Measurements from ENCODE around the gene C4BPA.

Gene C4BPA

GRCh38 chr1:207077470-207078377 lies 26.3 kb upstream of the C4BPA start:
- peak; percentile 66 for DNase-seq

- DNase-seq = no peak
Measured at GRCh38 chr1:207078578-207079132, 25.4 kb upstream of the C4BPA start.

- DNase-seq = no peak
Measured at GRCh38 chr1:207079706-207080241, 24.3 kb upstream of the C4BPA start.

GRCh38 chr1:207081088-207081487 lies 22.9 kb upstream of the C4BPA start:
- no peak for DNase-seq

- no peak for DNase-seq
Measured at GRCh38 chr1:207081806-207082205, 22.2 kb upstream of the C4BPA start.

- DNase-seq = peak; percentile 5
Measured at GRCh38 chr1:207084232-207084631, 19.8 kb upstream of the C4BPA start.

GRCh38 chr1:207084701-207085180 lies 19.3 kb upstream of the C4BPA start:
- peak; percentile 63 for DNase-seq

GRCh38 chr1:207085887-207086286 lies 18.1 kb upstream of the C4BPA start:
- no peak for DNase-seq

GRCh38 chr1:207088161-207088560 lies 15.9 kb upstream of the C4BPA start:
- peak; percentile 47 for DNase-seq

- peak; percentile 32 for DNase-seq
Measured at GRCh38 chr1:207088701-207089626, 15.1 kb upstream of the C4BPA start, which contains the start of gene C4BPB. TSS of gene C4BPB (plus strand) at chr1:207088860. CDS start at chr1:207089532, 672 bp downstream.

GRCh38 chr1:207089627-207090355 lies 14.2 kb upstream of the C4BPA start:
- DNase-seq = no peak

GRCh38 chr1:207091200-207091908 lies 12.7 kb upstream of the C4BPA start:
- DNase-seq = no peak

GRCh38 chr1:207093944-207094343 lies 10.1 kb upstream of the C4BPA start:
- DNase-seq = no peak

- no peak for DNase-seq
Measured at GRCh38 chr1:207097871-207098324, 6.1 kb upstream of the C4BPA start.

- DNase-seq = no peak
Measured at GRCh38 chr1:207101720-207102119, 2.3 kb upstream of the C4BPA start.

GRCh38 chr1:207102146-207102545 lies 1.9 kb upstream of the C4BPA start:
- no peak for DNase-seq

GRCh38 chr1:207102659-207103058 lies 1.4 kb upstream of the C4BPA start:
- no peak for DNase-seq

GRCh38 chr1:207109004-207109403 lies 5.0 kb downstream of the C4BPA start:
- peak; percentile 7 for DNase-seq

- no peak for DNase-seq
Measured at GRCh38 chr1:207112616-207113296, 8.7 kb downstream of the C4BPA start.

- no peak for DNase-seq
Measured at GRCh38 chr1:207115269-207115668, 11.2 kb downstream of the C4BPA start.

GRCh38 chr1:207124389-207124788 lies 20.4 kb downstream of the C4BPA start:
- DNase-seq = no peak
